CD4-positive, alpha-beta T cell treated with Interleukin-12 subunit alpha and Interleukin-12 subunit beta, for 1 hour (primary cell): ENCODE results near the gene STEAP4.
"Not testable (repeated sequence)": the region's sequence is repeated elsewhere in the genome, so short reads cannot be mapped to it uniquely, and the experiment has no call there.

Experiments used
- DNase-seq: peaks from one replicate; pipeline ENCODE4 v3.0.0-alpha.2; 2020

The STEAP4 gene

DNA sequence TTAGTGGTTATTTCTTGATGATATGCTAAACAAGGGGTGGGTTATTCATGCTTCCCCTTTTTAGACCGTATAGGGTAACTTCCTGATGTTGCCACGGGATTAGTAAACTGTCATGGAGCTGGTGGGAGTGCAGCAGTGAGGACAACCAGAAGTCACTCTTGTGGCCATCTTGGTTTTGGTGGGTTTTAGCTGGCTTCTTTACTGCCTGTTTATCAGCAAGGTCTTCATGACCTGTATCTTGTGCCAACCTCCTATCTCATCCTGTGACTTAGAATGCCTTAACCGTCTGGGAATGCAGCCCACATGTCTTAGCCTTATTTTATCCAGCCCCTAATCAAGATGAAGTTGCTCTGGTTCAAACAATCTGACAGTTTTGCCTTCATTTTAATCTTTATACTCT lies 41.7 kb downstream of the STEAP4 start:
- not testable (repeated sequence) for DNase-seq

DNA sequence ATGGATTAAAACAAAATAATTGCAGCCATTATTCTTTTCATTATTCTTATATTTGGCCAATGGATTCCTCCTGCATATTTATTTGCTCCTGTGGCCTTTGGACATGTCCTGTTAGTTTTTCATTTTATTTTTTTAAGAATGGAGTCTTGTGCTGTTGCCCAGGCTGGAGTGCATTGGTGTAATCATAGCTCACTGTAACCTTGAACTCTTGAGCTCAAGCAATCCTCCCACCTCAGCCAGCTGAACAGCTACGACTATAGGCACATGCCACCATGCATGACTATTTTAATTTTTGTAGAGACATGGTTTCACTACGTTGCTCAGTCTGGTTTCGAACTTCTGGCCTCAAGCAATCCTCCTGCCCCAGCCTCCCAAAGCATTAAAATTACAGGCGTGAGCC lies 44.1 kb downstream of the STEAP4 start:
- no peak for DNase-seq

DNA sequence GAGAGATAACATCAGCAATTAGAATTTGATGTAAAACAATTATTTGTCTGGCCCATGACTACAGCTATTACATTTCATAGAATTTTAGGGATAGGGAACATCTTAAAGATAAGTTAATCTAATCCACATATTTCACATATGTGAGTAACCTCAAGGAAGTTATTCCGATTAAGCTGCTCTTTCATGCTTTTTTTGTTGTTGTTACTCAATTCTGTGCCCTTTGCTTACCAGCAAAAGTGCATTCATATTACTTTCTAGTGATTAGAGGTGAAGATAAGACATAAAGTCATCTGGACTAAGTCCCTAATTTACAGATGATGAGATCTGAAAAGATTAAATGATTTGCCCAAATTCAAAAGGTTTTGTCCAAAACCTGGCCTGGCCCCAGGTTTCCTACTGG lies 46.0 kb downstream of the STEAP4 start:
- DNase-seq: no peak

DNA sequence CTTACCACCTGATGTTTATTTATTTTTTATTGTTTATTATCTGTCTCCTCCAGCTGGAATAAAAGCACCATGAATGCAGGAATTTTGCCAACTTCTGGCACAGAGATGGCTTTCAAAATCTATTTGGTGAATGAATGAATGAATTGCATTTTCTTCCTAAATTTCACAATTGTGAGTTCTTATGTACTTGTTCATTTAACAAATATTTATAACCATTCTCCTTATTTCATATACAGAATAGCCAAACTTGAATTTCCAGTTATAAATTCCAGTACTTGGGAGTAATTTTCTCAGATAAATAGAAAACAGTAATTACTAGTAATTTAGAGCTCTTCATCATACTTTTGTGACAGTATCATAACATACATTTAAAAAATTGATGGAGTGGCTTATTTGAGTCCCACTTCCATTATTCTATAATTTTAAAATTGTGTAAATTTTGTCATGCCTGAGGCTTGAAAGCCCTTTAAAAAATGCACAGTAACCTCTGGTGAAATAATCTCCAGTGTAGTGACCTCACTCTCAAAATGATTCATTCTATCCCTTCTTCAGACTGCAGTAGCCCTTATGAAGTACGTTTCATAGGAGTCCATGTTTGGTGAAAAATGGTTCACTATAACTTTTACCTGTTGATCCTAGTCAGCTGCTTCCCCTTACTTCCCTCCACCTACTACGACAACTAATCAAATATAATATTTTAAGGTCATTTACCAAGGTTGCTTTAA lies 46.9 kb downstream of the STEAP4 start:
- DNase-seq: no peak

DNA sequence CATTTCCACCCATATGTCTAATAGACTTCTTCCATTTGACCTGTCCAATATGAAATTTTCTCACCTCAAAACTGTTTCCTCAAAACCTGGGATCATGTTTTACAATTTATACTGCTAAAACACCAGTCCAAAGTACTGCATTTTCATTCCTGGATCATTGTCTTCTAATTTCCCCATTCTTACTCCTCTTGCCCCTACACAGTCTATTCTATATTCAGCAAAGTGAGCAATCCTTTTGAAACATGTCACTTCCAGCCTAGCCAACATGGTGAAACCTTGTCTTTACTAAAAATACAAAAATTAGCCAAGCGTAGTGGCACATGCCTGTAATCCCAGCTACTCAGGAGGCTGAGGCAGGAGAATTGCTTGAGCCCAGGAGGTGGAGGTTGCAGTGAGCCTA lies 48.4 kb downstream of the STEAP4 start:
- not testable (repeated sequence) for DNase-seq

DNA sequence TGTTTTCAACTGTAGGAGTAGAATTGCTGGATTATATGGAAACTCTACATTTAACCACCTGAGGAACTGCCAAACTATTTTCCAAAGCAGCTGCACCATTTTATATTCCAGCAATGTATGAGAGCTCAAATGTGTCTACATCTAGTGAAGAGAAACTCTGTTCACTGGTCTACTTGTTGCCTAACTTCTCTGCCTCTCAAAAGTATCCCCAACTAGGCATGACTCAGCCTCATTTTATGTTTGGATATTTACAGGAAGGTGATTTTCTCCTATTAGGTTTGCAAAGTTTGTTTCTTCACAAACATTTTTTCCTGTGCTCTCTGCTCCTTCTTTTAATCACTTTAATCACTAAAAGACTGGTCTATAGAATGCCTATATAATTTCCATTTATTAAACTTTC lies 49.8 kb downstream of the STEAP4 start:
- no peak for DNase-seq

DNA sequence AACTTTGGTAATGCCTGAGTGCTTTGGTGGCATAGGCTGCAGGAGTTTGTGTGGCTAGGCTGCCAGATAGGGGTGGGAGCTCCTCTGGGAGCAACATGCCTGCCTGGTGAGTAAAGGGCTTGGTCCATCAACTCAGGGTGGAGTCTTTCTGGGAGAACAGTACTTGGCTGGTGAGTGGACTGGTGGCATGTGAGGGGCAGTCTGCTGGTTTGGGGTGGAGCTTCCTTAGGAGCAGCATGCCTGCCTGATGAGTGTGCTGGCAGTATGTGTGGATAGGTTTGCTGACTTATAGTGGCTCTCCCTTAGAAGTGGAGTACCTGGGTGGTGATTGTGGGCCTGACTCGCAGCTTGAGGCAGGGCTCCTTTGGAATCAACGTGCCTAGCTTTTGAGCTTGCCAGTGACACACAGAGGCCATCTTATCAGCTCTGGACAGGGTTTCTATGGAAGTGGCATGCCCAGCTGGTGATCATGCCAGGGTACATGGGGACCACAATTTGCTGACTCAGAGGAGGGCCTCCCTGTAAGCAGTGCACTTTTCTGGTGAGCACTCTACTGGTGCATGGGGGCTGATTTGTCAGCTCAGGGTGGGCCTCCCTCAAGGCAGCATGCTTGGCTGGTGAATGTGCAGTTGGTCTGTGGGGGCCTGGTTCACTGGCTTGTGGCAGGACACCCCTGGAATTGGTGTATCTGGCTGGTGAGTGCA lies 51.8 kb downstream of the STEAP4 start:
- no peak for DNase-seq

DNA sequence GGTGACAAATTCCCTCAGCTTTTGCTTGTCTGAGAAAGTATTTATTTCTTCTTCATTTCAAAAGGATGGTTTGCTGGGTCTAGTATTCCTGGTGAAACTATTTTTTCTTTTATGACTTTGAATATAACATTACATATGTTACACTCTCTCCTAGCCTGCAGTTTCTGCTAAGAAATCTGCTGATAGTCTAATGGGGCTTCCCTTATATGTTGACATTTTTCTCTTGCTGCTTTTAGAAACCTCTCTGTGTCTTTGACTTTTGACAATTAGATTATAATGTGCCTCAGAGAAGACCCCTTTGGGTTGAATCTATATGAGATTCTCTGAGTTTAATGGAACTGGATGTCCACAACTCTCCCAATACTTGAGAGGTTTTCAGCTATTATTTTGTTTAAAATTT lies 53.1 kb downstream of the STEAP4 start:
- DNase-seq: no peak

- DNase-seq: no peak
These were observed 62.4 kb downstream of the STEAP4 start for GRCh38 chr7:88244258-88244657.

DNA sequence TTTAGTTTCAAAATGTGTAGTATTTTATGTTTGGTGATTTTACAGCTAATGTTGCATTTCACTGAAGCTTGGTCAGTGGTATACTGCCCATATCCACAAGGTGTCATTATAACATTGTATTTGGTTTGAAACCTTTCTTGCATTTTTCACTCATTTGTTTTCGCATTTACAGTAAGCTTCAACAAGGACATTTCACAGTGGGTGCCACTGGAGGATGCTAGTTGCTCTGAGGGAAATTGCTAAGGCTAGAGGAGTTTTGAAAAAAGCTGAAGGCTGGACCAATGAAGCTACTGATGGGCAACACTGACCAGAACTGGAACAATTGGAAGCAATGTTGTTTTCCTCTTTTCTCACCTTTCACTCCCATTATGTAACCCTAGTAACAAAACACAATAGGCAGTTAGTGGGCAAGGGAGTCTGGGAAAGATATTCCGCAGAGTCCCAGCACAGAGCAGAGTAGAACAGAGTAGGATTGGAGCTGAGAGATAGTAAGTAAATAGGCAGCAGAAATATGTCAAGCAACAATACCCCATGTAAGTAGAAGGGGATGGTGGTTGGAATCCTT lies 63.3 kb downstream of the STEAP4 start:
- peak; percentile 0 for DNase-seq

DNA sequence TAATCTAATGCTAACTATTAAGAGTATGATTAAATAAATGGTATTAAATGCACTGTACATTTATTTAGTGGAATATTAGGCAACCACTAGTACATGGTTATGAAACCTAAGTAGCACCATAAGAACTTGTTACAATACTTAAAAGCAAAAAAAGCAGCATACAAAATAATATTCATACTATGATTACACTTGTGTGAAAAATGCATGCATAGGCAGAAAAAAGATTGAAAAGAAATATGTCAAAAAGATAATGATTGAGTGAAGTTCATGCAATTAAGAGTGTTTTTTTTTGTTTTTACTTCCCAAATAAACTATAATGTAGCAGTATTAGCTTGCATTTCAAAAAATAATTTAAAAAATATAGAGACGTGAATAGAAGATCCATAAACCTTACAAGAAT lies 66.8 kb downstream of the STEAP4 start:
- DNase-seq: no peak

DNA sequence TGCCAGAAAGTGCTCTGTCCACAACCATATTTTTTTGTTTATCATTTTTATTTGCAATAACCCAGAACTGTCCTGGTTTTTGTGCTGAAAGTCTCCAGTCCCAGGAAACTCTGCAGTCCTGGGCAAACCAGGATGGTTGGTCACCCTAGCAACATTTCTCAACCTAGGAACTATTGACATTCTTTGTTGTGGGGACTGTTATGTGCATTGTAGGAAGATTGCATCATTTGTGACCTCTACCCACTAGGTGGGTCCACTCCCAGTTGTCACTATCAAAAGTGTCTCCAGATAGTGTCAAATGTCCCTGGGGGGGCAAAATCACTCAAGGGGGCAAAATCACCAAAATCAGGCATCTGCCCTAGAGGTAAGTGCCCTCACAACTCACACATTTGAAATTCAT lies 72.9 kb downstream of the STEAP4 start:
- DNase-seq: no peak

- no peak for DNase-seq
These were observed 76.0 kb downstream of the STEAP4 start for GRCh38 chr7:88230646-88231045.

DNA sequence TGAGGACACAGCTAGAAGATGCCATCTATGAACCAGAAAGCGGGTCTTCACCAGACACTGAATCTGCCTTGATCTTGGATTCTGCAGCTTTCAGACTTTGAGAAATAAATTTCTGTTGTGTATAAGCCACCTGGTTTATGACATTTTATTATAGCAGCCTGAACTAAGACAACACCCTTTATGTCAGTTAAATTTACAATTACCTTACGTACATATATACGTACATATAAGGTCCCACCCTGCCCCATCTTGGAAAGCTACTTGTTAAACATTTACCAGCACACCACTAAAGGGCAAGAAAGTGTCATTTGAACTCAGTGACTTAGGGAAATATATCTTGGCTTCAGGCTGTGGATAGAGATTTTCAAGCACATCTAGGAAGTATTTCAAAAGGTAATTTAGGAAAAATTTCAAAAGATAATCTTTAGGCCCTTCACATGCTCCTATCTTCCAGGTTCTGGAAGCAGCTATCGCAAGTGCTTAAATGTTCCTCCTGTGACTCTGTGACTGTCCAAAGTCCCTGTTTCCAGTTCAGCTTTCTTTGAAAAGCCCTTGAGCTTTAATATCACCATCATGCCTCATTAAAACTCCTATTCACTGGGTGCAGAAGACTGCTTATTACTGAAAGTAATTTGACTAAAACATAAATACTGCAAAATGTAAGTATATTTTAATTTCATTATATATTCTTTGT lies 77.2 kb downstream of the STEAP4 start:
- DNase-seq: no peak

- no peak for DNase-seq
These were observed 79.7 kb downstream of the STEAP4 start for GRCh38 chr7:88226886-88227516.

- DNase-seq: no peak
These were observed 80.5 kb downstream of the STEAP4 start for GRCh38 chr7:88226201-88226600.

DNA sequence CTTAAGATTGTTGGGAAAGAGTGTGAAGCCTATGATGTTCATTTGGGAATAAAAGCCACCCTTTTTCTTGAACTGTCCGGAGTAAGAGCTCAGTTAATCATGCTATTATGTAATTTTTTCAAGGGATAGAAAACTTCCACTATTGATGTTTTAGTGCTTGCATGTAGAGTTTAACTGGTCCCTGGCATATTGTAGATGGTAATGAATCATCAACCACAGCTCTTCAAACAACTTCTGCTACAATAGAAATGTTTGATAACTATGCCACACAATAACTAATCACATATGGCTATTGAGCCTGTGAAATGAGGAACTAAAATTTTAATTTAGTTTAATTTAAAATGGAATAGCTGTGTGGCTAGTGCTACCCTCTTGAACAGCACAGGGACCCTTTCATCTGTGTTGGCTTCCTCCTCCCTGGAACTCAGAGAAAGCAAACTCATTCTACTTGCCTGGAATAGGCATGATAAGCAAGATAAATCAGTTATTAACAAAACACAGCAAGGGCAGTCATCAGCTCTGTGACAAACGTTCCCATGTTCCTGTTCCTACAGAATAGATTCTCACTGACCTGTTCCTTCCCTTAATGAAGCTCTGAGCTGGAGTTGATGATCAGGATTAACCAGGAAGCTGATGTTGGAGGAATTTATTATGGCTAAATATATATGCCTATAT lies 82.0 kb downstream of the STEAP4 start:
- no peak for DNase-seq

- DNase-seq: no peak
These were observed 83.4 kb downstream of the STEAP4 start for GRCh38 chr7:88223265-88223664.
